ENCODE results near the gene PPP1R8. TPM values are rescaled to one million over a fixed set of nuclear protein-coding genes. Genes with fewer than 3 reads are reported as not detected.
A peak's percentile ranks its signal among the peaks of the same experiment; 100 is the strongest.

The PPP1R8 gene
- total and polyA plus RNA-seq, 8 donors: 0.58 to 40.0 (median 22.3) TPM

DNA sequence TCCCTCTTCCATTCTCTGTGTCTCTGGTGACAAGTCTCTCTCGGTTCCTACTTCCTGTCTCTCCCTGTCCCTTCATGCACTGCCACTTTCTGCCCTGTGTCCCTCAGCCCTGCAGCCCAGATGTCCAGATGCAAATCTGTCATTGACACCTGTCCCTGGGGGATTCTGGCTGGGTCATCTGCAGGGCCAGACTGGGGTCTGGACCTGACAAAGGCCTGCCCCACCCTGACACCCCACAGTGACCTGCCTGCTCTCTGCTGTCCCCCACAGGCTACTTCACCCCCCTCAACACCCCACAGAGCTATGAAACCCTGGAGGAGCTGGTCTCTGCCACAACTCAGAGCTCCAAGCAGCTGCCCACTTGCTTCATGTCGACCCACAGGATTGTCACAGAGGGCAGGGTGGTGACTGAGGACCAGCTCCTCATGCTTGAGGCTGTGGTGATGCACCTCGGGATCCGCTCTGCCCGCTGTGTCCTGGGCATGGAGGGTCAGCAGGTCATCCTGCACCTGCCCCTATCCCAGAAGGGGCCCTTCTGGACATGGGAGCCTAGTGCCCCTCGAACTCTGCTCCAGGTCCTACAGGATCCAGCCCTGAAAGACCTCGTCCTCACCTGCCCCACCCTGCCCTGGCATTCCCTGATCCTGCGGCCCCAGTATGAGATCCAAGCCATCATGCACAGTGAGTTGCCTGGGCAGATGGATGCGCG is 48.9 kb downstream of the PPP1R8 start:
- Histone ChIP-seq H3K4me1 (peaks cover 0 to 26% (median 4%) of the 10 kb centered on the region in 4 donors), H3K36me3 (peaks cover 0 to 33% (median 27%) of the 10 kb centered on the region in 4 donors), H3K27me3 (no peaks in the 10 kb centered on the region), H3K9me3 (no peaks in the 10 kb centered on the region), H3K27ac (no peak overlapping the region), H3K4me3 (no peak overlapping the region)
- intact Hi-C loops (cut with DNase I; ENCODE audit: low total_unique reads): no loop called here
- WGBS, 5 donors: 71 to 82% (median 73%) methylated on average over 6 to 10 of the region's 10 CpGs
- DNase-seq: no peak
- no peak for TF ChIP-seq POLR2AphosphoS5 (IDR thresholded peaks at IDR 0.05)
- no peak for TF ChIP-seq POLR2A (IDR thresholded peaks at IDR 0.05)
- TF ChIP-seq, protein P1, sequence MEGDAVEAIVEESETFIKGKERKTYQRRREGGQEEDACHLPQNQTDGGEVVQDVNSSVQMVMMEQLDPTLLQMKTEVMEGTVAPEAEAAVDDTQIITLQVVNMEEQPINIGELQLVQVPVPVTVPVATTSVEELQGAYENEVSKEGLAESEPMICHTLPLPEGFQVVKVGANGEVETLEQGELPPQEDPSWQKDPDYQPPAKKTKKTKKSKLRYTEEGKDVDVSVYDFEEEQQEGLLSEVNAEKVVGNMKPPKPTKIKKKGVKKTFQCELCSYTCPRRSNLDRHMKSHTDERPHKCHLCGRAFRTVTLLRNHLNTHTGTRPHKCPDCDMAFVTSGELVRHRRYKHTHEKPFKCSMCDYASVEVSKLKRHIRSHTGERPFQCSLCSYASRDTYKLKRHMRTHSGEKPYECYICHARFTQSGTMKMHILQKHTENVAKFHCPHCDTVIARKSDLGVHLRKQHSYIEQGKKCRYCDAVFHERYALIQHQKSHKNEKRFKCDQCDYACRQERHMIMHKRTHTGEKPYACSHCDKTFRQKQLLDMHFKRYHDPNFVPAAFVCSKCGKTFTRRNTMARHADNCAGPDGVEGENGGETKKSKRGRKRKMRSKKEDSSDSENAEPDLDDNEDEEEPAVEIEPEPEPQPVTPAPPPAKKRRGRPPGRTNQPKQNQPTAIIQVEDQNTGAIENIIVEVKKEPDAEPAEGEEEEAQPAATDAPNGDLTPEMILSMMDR (IDR thresholded peaks at IDR 0.05): no peak
- TF ChIP-seq EP300 (IDR thresholded peaks at IDR 0.05): no peak

DNA sequence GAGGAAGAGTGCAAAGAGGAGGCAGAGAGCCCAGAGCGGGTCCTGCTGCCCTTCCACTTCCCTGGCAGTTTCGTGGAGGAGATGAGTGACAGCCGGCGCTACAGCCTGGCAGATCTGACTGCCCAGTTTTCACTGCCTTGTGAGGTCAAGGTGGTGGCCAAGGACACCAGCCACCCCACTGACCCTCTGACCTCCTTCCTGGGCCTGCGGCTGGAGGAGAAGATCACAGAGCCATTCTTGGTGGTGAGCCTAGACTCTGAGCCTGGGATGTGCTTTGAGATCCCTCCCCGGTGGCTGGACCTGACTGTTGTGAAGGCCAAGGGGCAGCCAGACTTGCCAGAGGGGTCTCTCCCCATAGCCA is 51.9 kb downstream of the PPP1R8 start:
- Histone ChIP-seq H3K9me3 (no peaks in the 10 kb centered on the region), H3K4me1 (peaks cover 0 to 22% (median 0%) of the 10 kb centered on the region in 4 donors), H3K27ac (peak overlapping the region in 2 of 5 donors; percentile 42 to 77), H3K4me3 (no peak overlapping the region), H3K36me3 (peaks cover 0 to 50% (median 47%) of the 10 kb centered on the region in 4 donors), H3K27me3 (no peaks in the 10 kb centered on the region)
- WGBS, 5 donors: 83 to 95% (median 91%) methylated on average over 1 to 6 of the region's 6 CpGs
- TF ChIP-seq POLR2AphosphoS5 (IDR thresholded peaks at IDR 0.05) (no peak), POLR2A (IDR thresholded peaks at IDR 0.05) (no peak), EP300 (IDR thresholded peaks at IDR 0.05) (no peak)
- TF ChIP-seq, protein P1 (IDR thresholded peaks at IDR 0.05): no peak
- intact Hi-C loops (cut with DNase I; ENCODE audit: low total_unique reads): no loop called here
- DNase-seq: no peak

DNA sequence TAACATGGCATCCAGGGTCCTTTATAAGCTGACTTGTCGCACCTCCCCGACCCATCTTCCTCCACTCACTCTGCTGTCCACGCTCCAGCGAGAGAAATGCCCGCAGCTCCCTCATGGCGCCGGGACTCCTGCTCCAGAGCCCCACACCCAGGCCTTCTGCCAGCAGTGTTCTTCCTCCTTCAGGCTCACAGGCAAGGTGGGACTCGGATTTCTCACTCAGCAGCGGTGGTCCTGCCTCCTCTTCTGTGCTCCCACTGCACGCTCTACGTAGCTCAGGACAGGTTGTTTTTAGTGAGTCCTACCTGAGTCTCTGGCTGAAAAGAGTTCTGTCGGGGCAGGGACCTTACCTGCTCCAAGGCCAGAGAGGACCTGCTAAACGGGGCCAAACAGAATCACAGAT is 53.0 kb downstream of the PPP1R8 start:
- intact Hi-C loops (cut with DNase I; ENCODE audit: low total_unique reads): no loop called here
- no peaks in the 10 kb centered on the region for H3K9me3 ChIP-seq
- H3K4me3 ChIP-seq: no peak overlapping the region
- DNase-seq: no peak
- no peaks in the 10 kb centered on the region for H3K27me3 ChIP-seq
- H3K4me1 ChIP-seq: peaks cover 0 to 24% (median 0%) of the 10 kb centered on the region in 4 donors
- 87 to 94% (median 92%) methylated on average over 13 of the region's 13 CpGs for WGBS, 5 donors
- H3K27ac ChIP-seq: peak overlapping the region in 2 of 5 donors; percentile 77 to 89
- peaks cover 0 to 56% (median 52%) of the 10 kb centered on the region in 4 donors for H3K36me3 ChIP-seq
- TF ChIP-seq EP300 (IDR thresholded peaks at IDR 0.05): no peak
- TF ChIP-seq POLR2A (IDR thresholded peaks at IDR 0.05): no peak
- TF ChIP-seq POLR2AphosphoS5 (IDR thresholded peaks at IDR 0.05): no peak
- TF ChIP-seq, protein P1 (IDR thresholded peaks at IDR 0.05): no peak

DNA sequence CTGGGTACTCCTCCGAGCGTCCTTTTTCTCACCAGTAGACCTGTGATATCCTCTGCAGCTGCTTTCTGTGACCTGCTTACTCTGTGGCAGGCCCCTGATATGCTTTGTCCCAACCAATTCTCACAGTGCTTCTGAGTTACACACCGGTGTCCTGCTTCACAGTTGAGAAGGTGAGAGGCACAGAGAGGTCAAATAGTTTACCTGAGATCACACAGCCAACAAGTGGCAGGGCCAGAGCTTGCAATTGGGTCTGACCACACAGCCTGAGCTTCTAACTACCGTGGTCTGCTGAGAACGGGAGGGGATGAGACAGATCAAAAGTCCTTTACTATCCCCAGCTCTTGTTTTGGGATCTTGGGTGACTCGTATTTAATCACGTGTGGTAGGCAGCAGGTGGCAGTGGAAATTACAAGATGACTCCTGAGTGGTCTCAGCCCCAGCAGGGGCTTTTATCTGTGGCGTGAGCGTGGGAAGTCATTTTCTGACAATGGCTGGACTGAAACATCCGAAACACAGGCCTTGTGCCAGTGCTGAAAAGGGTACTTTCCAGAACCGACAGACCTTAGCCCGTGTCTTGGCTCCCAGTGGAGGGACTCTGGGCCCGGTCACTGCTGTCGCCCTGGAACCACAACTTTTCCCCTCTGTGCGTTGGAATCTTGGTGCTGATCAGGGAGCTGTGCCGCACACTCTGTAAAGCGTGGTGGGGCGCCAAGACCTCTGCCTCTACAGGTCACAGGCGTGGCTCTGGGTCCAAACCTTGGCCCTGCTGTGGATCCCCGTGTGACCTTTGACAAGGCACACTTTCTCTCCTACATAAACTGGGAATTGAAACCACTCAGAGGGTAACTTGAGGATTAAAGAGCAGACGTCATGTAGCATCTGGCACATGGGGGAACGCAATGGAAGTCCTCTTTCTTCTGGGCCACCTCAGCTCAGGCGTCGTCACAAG is 53.7 kb downstream of the PPP1R8 start:
- H3K9me3 ChIP-seq: no peaks in the 10 kb centered on the region
- intact Hi-C loops (cut with DNase I; ENCODE audit: low total_unique reads): no loop called here
- no peak for TF ChIP-seq EP300 (IDR thresholded peaks at IDR 0.05)
- no peak for TF ChIP-seq POLR2AphosphoS5 (IDR thresholded peaks at IDR 0.05)
- TF ChIP-seq POLR2A (IDR thresholded peaks at IDR 0.05): no peak
- TF ChIP-seq, protein P1 (IDR thresholded peaks at IDR 0.05): no peak
- peaks cover 0 to 64% (median 59%) of the 10 kb centered on the region in 4 donors for H3K36me3 ChIP-seq
- no peak overlapping the region for H3K4me3 ChIP-seq
- DNase-seq: no peak
- no peaks in the 10 kb centered on the region for H3K27me3 ChIP-seq
- peaks cover 0 to 24% (median 0%) of the 10 kb centered on the region in 4 donors for H3K4me1 ChIP-seq
- 81 to 88% (median 84%) methylated on average over 18 to 24 of the region's 24 CpGs for WGBS, 5 donors
- peak overlapping the region in 4 of 5 donors; percentile 46 to 89 (median 64) for H3K27ac ChIP-seq

All from stomach (tissue), 9 donors.